ENCODE measurements around the gene ANKRD45.

DNA sequence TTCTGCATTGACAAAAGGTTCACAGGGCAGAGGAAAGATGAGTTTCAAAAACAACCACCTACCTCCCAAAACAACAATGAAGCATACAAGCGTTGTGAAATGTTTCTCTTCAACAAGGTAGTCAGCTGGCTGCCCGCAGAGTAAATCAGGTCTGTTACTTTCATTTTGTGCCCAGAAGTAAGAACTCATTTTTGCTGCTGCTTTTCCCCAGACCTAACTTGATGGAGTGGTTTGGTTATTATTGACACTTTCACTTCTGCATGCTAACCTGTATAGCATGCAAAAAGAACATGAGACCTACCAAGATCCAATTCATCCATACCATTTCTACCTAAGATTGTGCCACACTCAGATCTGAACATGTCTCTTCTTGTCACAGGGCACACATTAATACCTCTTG is 68.1 kb downstream of the ANKRD45 start:
- TF ChIP-seq CTCF (IDR thresholded peaks at IDR 0.05) (no peak), HMGXB4 (CRISPR knock-in tag; IDR thresholded peaks at IDR 0.05) (no peak), FOXP4 (CRISPR knock-in tag; IDR thresholded peaks at IDR 0.05) (no peak), ZNF121 (CRISPR knock-in tag; IDR thresholded peaks at IDR 0.05) (no peak), IRF2 (CRISPR knock-in tag; IDR thresholded peaks at IDR 0.05; ENCODE audit: borderline replicate concordance, low read depth) (no peak), E2F4 (CRISPR knock-in tag; IDR thresholded peaks at IDR 0.05; ENCODE audit: borderline replicate concordance, low read depth) (no peak)
- TF ChIP-seq, protein P1, sequence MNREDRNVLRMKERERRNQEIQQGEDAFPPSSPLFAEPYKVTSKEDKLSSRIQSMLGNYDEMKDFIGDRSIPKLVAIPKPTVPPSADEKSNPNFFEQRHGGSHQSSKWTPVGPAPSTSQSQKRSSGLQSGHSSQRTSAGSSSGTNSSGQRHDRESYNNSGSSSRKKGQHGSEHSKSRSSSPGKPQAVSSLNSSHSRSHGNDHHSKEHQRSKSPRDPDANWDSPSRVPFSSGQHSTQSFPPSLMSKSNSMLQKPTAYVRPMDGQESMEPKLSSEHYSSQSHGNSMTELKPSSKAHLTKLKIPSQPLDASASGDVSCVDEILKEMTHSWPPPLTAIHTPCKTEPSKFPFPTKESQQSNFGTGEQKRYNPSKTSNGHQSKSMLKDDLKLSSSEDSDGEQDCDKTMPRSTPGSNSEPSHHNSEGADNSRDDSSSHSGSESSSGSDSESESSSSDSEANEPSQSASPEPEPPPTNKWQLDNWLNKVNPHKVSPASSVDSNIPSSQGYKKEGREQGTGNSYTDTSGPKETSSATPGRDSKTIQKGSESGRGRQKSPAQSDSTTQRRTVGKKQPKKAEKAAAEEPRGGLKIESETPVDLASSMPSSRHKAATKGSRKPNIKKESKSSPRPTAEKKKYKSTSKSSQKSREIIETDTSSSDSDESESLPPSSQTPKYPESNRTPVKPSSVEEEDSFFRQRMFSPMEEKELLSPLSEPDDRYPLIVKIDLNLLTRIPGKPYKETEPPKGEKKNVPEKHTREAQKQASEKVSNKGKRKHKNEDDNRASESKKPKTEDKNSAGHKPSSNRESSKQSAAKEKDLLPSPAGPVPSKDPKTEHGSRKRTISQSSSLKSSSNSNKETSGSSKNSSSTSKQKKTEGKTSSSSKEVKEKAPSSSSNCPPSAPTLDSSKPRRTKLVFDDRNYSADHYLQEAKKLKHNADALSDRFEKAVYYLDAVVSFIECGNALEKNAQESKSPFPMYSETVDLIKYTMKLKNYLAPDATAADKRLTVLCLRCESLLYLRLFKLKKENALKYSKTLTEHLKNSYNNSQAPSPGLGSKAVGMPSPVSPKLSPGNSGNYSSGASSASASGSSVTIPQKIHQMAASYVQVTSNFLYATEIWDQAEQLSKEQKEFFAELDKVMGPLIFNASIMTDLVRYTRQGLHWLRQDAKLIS (CRISPR knock-in tag; IDR thresholded peaks at IDR 0.05; ENCODE audit: borderline replicate concordance): no peak

Data from WTC11 (cell line).